ENCODE data around the gene TRPV6.

TRPV6 gene

DNA sequence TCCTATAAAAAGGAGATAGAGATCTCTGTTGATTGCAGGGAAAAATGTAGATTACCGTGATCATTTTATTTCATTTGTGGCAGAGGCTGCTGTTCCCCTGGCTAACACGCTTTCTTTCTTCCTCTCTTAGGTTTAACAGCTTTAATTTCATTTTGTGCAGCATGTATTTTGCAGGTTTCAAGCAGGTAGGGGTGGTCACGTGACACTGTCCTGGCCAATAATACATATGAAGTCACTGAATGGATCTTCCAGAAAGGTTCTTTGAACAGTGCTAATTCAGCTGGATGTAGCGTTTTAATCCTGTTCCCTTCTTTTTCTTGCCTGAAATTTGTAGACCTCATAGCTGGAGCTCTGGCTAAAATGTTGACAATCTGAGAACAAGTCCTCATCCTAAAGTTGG is 34.3 kb downstream of the TRPV6 start:
- no peak for DNase-seq

DNA sequence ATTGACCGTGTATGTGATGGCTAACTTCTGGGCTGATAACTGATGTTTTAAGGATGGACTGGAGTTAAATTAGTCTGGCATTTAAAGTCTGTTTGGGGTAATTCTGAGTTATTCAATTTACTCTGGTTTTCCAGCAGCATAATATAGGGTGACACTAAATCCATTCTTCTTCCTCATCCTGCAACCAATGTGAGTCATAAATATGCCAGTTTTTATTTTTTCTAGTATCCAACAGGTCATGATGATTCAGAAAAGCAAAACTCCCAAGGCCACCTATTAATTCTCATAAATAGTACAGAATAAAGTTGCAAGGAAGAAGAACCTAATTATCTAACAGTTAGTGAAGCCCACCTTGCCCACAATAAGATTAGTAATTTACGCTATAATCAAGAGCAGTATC is 38.2 kb downstream of the TRPV6 start:
- no peak for DNase-seq

DNA sequence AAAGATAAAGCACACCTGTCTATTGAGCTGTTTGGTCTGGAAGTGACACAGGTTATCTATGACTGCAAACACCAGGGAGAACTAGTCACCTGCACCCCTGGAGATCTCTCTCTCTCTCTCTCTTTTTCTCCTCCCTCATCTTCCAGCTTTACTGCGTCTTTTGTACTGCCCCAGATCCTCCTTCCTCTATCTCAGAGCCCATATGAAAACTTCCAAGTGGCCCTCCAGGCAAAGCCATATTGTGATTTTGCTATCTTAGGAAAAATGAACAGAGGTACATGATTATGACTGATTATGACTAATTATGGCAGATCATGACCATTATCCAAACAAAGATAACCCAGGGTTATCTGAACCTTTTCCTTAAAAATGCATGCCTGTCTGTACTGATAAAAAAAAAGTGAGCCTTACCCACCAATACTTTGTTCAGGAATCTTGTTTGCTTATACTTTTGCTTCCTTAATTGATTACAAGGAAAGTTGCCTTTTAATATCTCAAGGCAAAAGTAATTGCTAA is 43.2 kb downstream of the TRPV6 start:
- DNase-seq, result no peak

- peak in 1 of 4 experiments; percentile 8 for DNase-seq
Observed at GRCh38 chr7:142838461-142839213, 46.9 kb downstream of the TRPV6 start.

GRCh38 chr7:142836426-142836825 is 49.1 kb downstream of the TRPV6 start:
- DNase-seq, result no peak

GRCh38 chr7:142835487-142835886 is 50.1 kb downstream of the TRPV6 start:
- DNase-seq, result no peak

GRCh38 chr7:142833174-142834048 is 52.1 kb downstream of the TRPV6 start:
- peak in 3 of 4 experiments; percentile 28 to 52 (median 40) for DNase-seq

GRCh38 chr7:142832417-142832816 is 53.1 kb downstream of the TRPV6 start:
- DNase-seq, result peak; percentile 19 to 40 (median 29)

GRCh38 chr7:142827951-142828500 is 57.5 kb downstream of the TRPV6 start:
- DNase-seq, result no peak

DNA sequence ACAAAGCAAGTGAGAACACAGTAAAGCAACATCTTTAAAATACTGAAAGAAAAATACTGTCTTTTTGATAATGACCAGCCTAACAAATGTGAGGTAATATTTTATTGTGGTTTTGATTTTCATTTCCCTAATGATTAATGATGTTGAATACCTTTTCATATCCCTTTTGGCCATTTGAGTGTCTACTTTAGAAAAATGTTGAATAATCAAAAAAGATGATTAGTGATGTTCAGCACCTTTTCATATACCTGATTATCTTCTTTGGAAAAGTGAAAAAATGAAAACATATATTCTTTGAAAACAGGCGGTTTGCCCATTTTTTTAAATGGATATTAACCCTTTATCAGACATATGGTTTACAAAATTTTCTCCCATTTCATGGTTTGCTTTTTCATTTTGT is 62.8 kb downstream of the TRPV6 start:
- DNase-seq, result no peak

Data from suppressor macrophage (primary cell).